HG03378 (cell line): ENCODE measurements around the gene CAMTA2.
"Not testable (repeated sequence)": the region's sequence is repeated elsewhere in the genome, so short reads cannot be mapped to it uniquely, and the experiment has no call there.

Source experiments
- ATAC-seq: cut with Tn5 transposase; IDR thresholded peaks from one replicate; pipeline ENCODE4 v1.9.1; 2021; ENCODE audit warnings: mild to moderate bottlenecking, moderate library complexity; ENCODE audit not compliant: unreplicated experiment

CAMTA2 gene, protein sequence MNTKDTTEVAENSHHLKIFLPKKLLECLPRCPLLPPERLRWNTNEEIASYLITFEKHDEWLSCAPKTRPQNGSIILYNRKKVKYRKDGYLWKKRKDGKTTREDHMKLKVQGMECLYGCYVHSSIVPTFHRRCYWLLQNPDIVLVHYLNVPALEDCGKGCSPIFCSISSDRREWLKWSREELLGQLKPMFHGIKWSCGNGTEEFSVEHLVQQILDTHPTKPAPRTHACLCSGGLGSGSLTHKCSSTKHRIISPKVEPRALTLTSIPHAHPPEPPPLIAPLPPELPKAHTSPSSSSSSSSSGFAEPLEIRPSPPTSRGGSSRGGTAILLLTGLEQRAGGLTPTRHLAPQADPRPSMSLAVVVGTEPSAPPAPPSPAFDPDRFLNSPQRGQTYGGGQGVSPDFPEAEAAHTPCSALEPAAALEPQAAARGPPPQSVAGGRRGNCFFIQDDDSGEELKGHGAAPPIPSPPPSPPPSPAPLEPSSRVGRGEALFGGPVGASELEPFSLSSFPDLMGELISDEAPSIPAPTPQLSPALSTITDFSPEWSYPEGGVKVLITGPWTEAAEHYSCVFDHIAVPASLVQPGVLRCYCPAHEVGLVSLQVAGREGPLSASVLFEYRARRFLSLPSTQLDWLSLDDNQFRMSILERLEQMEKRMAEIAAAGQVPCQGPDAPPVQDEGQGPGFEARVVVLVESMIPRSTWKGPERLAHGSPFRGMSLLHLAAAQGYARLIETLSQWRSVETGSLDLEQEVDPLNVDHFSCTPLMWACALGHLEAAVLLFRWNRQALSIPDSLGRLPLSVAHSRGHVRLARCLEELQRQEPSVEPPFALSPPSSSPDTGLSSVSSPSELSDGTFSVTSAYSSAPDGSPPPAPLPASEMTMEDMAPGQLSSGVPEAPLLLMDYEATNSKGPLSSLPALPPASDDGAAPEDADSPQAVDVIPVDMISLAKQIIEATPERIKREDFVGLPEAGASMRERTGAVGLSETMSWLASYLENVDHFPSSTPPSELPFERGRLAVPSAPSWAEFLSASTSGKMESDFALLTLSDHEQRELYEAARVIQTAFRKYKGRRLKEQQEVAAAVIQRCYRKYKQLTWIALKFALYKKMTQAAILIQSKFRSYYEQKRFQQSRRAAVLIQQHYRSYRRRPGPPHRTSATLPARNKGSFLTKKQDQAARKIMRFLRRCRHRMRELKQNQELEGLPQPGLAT

DNA sequence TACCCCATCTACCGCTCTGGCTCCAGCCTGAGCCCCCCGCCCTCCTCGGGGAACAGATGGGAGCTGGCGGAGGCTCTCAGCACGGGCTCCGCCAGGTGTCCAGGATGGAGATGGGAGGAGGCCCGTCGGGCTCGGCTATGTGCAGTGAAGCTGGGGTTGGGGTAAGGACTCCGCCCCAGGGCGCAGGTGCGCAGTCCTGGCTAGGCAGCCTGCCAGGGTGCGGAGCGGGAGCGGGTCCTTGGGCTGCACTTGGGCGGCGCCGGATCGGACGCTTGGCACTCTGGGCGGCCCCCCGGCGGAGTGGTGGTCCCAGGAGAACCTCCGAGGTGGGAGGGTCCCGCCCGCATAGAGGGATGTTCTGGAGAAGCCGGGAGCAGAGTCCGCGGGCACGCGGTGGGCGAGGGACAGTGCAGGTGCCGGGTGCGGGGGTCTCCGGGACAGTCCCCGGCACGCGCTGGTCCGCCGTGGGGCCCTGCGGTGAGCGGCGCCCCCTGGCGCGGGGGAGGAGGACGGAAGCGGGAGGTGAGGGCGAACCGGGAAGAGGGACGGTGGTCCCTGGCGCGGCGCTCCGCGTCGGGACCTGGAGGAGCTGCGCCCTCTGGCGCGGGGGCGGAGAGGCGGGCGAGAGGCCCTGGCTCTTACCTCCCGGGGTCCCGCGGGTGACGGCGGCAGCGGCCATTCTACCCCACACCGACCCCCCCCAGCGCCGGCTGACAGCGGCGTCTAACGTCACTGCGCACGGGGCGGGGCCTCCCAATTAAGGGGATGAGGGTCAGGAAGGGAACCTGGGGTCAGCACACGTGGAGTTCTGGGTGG, at the start of gene CAMTA2:
CAMTA2 (minus strand) TSS at position 725 of the 816 bp plus-strand sequence. CDS start 1,453 bp downstream, outside the sequence.
- ATAC-seq = peak; percentile 52

DNA sequence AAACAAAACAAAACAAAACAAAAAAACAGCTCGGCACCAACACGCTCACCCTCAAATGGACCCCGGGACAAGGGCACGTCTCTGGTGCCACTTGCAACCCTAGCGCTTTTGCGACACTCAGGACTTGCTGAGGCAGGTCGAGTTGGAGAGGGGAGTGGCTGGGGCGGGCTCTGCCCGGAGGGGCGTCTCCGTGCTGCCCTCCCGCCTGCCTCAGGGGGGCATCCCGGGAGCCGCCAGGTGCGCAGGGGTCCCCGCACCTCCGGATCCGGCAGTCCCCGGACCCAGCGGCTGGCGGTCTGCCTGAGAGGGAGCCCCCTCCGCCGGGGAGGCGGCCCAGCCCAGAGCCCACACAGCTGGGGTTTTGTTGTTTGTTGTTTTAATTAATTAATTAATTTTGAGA, 47.8 kb upstream of the CAMTA2 start, which contains the start of gene SLC52A1:
SLC52A1 (minus strand) TSS at position 112 of the 400 bp plus-strand sequence. CDS start 820 bp downstream, outside the sequence.
- no peak for ATAC-seq

DNA sequence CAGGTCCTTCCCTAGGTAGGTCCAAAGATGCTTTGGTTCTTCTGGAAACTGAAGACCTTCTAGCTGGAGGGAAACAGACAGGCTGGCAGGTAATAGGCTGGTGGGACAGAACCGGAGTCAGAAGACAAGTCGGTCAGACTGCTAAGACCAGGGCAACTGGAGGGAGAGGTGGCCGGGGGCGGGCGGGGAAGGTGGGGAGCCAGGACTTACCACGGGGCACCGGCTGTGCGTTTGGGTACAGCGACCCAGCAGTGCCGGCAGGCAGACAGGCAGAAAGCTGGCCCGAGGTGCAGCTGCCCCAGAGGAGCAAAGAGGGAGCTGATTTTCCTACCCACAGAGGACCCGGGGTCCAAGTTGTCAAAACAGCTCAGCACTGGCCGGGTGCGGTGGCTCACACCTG, 47.2 kb upstream of the CAMTA2 start:
- ATAC-seq = no peak

DNA sequence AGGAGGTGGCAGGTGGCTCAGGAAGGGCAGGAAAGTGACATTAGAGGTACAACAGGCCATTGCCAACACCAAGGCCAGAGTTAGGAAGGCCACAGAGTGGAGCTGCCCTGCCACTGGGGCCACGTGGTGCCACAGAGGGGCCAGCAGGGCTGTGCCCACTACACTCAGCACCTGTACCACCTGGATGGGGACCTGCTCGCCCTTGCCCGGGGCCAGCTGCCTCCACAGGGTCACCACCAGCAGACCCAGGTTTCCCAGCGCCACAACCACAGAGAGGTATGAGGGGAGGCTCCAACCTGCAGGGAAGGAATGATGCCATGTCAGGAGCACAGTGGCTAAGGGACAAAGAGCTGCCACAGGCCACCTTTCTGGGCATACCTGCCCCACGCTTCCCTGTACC, 46.6 kb upstream of the CAMTA2 start:
- ATAC-seq = no peak

DNA sequence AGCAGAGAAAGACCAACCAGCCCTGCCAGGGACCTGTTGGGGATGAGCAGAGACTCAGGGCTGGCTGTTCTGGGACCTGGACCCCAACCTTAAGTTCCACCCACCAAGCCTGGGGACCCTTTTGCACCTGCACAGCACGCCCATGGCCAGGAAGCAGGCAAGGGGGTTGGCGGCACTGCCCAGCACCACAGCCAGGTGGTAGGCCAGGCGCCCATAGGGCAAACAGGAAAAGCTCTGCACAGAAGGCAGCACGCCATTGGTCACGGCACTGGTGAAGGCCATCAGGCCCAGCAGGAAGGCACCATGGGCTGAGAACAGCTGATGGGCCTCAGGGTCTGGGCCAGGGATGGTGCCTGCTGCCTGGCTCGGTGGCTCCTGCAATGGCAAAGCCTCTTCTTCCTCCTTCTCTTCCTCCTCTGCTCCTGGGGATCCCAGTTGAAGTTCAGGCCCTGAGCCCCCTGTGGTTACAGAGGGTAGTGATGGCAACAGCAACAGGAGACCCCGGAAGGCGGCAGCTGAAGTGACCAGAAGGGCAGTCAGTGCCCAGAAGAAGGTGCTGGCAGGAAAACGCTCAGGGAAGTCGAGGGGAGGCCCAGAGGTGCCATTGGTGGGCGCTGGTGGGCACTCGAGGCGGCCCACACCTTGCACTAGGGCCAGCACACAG, 46.0 kb upstream of the CAMTA2 start:
- ATAC-seq = no peak

DNA sequence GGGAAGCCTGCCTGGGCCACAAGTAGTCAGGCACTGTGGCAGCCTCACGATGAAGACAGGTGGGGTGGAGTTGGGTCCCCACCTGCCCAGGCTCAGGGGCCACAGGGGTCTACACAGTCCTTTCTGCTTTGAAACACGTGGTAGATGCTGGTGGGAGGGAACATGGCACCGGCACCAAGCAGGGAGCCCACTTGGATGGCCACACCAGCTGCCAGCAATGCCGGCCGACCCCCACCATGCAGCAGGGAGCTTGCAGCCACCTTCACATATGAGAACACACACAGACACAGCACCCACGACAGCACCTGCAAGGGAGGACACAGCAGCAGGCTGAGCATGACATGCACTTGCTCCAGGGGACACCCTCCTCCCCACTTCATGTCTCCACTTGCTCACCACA, 45.4 kb upstream of the CAMTA2 start:
- ATAC-seq = no peak

DNA sequence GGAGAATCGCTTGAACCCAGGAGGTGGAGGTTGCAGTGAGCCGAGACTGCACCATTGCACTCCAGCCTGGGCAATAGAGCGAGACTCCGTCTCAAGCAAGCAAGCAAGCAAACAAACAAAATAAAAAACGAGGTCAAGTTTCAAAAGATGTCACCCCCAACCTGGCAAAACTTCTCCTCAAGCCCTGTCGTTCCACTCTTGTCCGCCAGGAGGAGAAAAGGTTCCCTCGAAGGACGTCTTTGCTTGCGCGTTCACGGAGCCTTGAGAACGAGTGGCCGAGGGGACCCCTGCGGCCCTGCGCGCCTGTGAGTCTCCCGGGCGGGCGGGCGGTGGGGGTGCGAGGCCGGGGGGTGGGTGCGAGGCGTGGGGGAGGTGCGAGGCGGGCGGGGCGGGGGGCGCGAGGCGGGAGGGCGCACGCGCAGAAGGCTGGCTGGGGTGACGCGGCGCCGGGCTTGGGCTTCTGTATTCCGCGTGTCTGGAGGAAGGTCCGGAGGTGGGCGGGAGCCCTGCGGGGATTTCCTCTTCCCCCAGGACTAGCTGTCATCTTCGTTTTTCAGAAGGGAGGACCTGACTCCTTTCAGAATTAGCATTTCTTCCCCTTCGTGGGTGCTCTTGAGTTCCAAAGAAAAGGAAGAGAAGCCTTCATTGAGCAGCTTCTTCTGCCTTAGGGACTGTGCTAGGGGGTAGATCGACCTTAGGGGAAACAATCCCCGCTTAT, 44.0 kb upstream of the CAMTA2 start:
- no peak for ATAC-seq

DNA sequence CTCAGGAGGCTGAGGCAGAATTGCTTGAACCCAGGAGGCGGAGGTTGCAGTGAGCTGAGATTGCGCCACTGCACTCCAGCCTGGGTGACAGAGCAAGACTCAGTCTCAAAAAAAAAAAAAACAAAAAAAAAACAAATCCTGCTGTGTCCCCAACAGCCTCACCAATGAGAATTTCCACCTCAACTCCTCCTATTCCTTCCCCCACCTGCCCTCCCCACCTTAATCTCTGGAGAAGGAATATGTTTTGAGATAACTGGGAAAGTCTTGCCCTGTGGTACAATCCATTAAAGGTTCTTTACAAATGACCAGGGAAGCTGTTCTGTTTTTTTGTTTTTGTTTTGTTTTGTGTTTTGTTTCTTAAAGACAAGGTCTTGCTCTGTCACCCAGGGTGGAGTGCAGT, 42.7 kb upstream of the CAMTA2 start:
- not testable (repeated sequence) for ATAC-seq

DNA sequence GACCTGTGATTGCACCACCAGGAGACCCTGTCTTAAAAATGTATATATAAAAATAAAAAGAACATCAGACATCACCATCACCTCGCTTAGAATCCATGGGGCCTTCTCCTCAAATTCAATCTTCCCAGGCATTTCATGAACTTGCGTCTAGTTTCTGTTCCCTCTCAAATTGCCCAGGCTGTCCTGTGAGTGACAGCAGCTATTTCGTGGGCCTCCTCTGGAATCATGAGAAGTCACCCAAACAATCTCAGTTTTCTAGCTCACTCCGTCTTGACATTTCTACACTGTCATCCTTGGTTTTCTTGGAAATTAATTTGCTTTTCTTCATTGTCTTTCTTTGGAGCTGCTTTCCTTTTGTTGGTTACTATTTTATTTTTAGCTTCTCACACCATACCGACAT, 40.4 kb upstream of the CAMTA2 start:
- ATAC-seq = no peak

DNA sequence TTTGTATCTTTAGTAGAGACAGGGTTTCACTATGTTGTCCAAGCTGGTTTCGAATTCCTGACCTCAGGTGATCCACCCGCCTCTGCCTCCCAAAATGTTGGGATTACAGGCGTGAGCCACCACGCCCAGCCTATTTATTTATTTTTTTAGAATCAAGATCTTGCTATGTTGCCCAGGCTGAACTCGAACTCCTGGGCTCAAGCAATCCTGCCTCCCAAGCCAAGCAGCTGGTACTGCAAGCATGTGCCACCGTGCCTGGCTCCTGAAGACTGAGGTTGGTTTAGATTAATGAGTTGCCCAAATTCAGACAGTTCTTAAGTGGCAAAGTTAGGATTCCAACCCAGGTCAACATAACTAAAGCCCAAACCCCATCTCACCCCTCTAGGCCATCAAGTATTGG, 39.8 kb upstream of the CAMTA2 start:
- no peak for ATAC-seq

DNA sequence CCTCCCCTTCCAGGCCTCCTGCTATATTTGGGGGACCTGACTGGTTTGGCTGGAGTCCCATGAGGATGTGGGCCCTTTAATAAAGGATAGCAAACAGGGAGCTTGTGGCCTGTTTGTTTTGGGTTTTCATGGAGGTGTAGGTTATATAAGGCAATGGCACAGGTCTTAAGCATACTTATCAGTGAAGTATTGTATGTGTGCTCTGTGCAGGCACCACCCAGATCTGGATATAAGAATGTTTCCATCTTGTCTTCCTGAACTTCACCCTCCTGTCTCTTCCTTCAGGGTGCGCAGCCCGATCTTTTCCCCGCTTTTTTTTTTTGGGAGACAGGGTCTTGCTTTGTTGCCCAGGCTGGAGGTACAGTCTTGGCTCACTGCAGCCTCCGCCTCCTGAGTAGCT, 37.1 kb upstream of the CAMTA2 start:
- no peak for ATAC-seq

DNA sequence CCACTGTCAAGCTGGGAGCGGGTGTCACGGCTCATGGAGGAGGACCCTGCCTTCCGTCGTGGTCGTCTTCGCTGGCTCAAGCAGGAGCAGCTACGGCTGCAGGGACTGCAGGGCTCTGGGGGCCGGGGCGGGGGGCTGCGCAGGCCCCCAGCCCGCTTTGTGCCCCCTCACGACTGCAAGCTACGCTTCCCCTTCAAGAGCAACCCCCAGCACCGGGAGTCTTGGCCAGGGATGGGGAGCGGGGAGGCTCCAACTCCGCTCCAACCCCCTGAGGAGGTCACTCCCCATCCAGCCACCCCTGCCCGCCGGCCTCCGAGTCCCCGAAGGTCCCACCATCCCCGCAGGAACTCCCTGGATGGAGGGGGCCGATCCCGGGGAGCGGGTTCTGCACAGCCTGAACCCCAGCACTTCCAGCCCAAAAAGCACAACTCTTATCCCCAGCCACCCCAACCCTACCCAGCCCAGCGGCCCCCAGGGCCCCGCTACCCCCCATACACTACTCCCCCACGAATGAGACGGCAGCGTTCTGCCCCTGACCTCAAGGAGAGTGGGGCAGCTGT, 36.2 kb upstream of the CAMTA2 start:
- ATAC-seq = no peak

DNA sequence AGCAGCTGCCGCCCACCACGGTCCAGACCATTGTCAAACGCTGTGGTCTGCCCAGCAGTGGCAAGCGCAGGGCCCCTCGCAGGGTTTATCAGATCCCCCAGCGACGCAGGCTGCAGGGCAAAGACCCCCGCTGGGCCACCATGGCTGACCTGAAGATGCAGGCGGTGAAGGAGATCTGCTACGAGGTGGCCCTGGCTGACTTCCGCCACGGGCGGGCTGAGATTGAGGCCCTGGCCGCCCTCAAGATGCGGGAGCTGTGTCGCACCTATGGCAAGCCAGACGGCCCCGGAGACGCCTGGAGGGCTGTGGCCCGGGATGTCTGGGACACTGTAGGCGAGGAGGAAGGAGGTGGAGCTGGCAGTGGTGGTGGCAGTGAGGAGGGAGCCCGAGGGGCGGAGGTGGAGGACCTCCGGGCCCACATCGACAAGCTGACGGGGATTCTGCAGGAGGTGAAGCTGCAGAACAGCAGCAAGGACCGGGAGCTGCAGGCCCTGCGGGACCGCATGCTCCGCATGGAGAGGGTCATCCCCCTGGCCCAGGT, 34.8 kb upstream of the CAMTA2 start:
- no peak for ATAC-seq

DNA sequence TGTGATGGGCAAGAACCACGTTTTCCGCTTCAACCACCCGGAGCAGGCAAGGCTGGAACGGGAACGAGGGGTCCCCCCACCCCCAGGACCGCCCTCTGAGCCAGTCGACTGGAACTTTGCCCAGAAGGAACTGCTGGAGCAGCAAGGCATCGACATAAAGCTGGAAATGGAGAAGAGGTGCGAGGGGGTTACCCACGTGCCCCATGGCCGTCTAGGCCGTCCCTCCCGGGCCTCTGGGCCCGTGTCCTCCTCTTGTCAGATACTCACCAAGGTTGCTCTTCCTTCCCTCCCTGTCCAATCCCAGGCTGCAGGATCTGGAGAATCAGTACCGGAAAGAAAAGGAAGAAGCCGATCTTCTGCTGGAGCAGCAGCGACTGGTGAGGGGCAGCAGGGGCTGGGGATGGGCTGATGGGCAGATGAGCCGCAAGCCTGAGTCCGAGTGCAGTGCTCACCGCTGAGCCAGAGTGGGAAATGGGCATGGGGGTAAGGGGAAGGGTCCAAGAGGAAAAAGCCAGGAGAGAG, 33.1 kb upstream of the CAMTA2 start:
- no peak for ATAC-seq

DNA sequence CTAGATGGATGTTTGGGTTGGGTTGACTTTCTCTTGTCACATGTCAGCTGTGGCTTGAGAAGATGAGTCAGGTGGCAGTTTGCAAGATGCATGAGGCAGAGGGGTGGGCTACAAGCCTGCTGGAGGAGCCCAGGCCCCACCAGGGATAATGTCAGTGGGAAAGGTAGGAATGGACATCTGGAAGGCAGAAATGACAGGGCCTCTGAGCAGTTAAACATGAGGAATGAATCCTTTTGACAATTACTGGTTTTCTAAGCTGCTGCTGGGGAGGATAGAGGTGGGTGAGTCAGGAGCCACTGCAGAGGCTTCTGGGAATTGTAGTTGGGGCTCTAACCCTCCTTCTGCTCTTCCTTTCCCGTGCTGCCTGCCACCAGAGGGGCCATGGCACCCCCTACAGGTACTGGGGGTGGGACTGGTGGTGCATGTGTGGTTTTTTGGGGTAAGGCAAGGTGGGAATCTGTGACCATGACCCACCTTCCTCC, 32.0 kb upstream of the CAMTA2 start:
- ATAC-seq = no peak

DNA sequence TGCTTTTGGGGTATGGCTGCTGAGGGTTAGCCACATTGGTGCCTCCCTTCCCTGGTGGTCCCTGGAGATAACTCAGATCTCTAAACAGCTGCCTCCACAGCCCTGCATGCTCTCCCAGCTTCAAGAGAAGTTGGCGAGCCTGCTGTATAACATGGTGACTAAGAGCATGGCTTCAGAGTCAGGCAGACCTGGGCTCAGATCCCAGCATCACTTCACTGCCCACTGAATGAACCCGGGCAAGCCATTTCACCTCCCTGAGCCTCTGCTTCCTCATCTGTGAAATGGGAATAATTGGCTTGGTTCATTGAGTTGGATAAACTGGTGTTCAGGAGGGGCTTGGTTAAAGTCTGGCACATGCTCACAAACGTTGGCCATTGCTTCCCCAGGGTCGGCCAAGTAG, 26.9 kb upstream of the CAMTA2 start:
- ATAC-seq = no peak

DNA sequence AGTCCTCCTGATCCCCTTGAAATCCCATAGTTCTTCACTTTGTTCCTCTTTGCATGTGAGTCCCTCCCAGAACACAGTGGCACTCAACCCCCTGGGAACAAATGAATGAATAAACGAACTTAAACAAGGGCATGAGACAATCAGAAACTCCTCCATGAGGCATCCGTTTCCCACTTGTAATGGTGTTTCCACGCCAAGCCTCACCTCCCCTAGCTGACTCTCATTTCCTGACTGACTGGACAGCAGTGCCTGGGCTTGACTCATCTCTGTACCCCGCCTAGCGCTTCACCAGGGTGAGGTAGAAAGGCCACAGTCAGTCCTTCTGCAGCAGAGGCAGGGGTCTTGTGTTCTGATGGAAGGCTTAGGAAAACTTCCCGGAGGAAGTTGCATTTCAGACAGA, 24.5 kb upstream of the CAMTA2 start:
- no peak for ATAC-seq

DNA sequence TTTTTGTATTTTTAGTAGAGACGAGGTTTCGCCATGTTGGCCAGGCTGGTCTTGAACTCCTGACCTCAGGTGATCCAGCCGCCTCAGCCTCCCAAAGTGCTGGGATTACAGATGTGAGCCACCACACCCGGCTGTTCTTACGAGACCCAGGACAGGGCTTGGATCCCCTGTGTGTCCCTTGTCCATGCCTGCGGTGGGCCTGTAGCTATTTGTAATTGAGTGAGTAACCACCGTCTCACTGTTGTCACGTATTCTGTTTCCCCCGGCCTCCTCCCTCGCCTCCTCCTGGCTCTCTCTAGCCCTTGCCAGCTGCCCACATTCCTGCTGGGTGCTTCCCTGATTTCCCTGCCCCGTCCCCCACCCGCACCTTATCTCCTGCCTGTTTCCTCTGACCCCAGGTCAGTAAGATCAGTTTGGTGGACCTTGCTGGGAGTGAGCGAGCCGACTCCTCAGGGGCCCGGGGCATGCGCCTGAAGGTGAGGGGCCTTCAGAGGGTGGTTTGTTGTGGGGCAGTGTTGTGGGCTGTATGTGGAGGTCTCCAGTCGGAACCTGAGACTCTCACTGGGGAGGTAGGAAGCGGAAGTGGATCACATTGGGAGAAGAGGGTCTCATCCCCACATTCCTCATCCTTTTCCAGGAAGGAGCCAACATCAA, 15.9 kb upstream of the CAMTA2 start:
- no peak for ATAC-seq
